ENCODE data around the gene GLIS1.

DNA sequence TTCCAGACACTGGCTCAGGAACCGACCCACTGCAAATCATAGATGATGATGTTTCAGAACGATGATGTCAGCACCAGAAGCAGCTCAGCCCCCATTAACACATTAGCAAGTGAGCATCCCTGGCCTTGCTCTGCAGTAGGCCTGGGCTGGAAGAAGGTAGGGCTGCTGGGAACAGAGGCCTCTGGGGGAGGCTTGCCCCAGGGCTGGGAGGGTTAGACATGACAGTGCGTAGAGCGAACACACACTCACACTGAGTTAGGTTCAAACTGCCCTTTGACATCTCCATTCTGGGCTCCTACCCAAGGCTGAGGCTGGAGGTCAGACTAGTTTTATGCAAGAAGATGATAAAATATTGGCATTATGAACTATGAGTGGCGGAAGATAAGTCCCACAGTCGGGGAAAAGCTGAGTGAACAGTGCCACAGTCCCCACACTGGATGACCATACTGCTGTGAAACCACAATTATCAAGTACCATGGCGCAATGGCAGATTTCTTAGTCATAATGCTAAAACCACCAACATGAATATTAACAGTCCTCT, 188.7 kb downstream of the GLIS1 start:
- TF ChIP-seq, protein P1, sequence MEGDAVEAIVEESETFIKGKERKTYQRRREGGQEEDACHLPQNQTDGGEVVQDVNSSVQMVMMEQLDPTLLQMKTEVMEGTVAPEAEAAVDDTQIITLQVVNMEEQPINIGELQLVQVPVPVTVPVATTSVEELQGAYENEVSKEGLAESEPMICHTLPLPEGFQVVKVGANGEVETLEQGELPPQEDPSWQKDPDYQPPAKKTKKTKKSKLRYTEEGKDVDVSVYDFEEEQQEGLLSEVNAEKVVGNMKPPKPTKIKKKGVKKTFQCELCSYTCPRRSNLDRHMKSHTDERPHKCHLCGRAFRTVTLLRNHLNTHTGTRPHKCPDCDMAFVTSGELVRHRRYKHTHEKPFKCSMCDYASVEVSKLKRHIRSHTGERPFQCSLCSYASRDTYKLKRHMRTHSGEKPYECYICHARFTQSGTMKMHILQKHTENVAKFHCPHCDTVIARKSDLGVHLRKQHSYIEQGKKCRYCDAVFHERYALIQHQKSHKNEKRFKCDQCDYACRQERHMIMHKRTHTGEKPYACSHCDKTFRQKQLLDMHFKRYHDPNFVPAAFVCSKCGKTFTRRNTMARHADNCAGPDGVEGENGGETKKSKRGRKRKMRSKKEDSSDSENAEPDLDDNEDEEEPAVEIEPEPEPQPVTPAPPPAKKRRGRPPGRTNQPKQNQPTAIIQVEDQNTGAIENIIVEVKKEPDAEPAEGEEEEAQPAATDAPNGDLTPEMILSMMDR (IDR thresholded peaks at IDR 0.05): no peak
- TF ChIP-seq POLR2A (IDR thresholded peaks at IDR 0.05) (no peak), EP300 (IDR thresholded peaks at IDR 0.05) (peak in 1 of 2 donors; percentile 40)
